SK-N-SH treated with all-trans-retinoic acid at 6 μM for 48 hours (cell line): Measurements from ENCODE around the gene POLE.

Source experiments
- ATAC-seq: fragments of 200-7000 bp; cut with Tn5 transposase; 3 replicates; pipeline ENCODE4 v1.9.1; 2020; ENCODE audit warnings: mild to moderate bottlenecking, moderate library complexity
- ARNTL ChIP-seq: fragments of 450-650 bp; formaldehyde crosslinking; IDR thresholded peaks from 2 replicates; pipeline ENCODE4 v1.5.0; 2020; ENCODE audit warnings: low read depth, mild to moderate bottlenecking, moderate library complexity, borderline replicate concordance
- BACH2 ChIP-seq: fragments of 250-450 bp; sonication (Bioruptor Pico); IDR thresholded peaks from 2 replicates; pipeline ENCODE4 v1.9.0; 2021; ENCODE audit warnings: mild to moderate bottlenecking, borderline replicate concordance
- CREB5 ChIP-seq: fragments of 250-450 bp; sonication (Bioruptor Pico); IDR thresholded peaks from 2 replicates; pipeline ENCODE4 v1.5.1; 2020; ENCODE audit warnings: low read depth, mild to moderate bottlenecking, moderate library complexity
- CSDC2 ChIP-seq: fragments of 250-450 bp; sonication (Bioruptor Pico); IDR thresholded peaks from 2 replicates; pipeline ENCODE4 v1.5.0; 2020; ENCODE audit warnings: mild to moderate bottlenecking, moderate library complexity
- ESRRG ChIP-seq: fragments of 250-450 bp; sonication (Bioruptor Pico); IDR thresholded peaks from 2 replicates; pipeline ENCODE4 v1.6.1; 2021; ENCODE audit warnings: mild to moderate bottlenecking
- GLIS3 ChIP-seq: fragments of 250-450 bp; sonication (Bioruptor Pico); IDR thresholded peaks from 2 replicates; pipeline ENCODE4 v1.5.0; 2020; ENCODE audit warnings: mild to moderate bottlenecking, moderate library complexity
- ISL1 ChIP-seq: fragments of 250-450 bp; sonication (Bioruptor Pico); IDR thresholded peaks from 2 replicates; pipeline ENCODE4 v2.1.2; 2022; ENCODE audit warnings: mild to moderate bottlenecking, moderate library complexity
- OSR1 ChIP-seq: fragments of 250-450 bp; sonication (Bioruptor Pico); IDR thresholded peaks from 2 replicates; pipeline ENCODE4 v1.8.0; 2022; ENCODE audit warnings: moderate library complexity, mild to moderate bottlenecking, inconsistent platforms
- POU6F1 ChIP-seq: fragments of 250-450 bp; sonication (Bioruptor Pico); IDR thresholded peaks from 2 replicates; pipeline ENCODE4 v1.8.0; 2021; ENCODE audit warnings: low read depth, mild to moderate bottlenecking, moderate library complexity, borderline replicate concordance
- PPARA ChIP-seq: fragments of 250-450 bp; sonication (Bioruptor Pico); IDR thresholded peaks from 2 replicates; pipeline ENCODE4 v1.5.0; 2020; ENCODE audit warnings: mild to moderate bottlenecking, borderline replicate concordance
- RARB ChIP-seq: fragments of 250-450 bp; sonication (Bioruptor Pico); IDR thresholded peaks from 2 replicates; pipeline ENCODE4 v1.8.0; 2021; ENCODE audit warnings: mild to moderate bottlenecking, moderate library complexity
- SNAI2 ChIP-seq: fragments of 250-450 bp; sonication (Bioruptor Pico); IDR thresholded peaks from 2 replicates; pipeline ENCODE4 v1.5.0; 2020; ENCODE audit warnings: mild to moderate bottlenecking, moderate library complexity
- TCF4 ChIP-seq: fragments of 250-450 bp; sonication (Bioruptor Pico); IDR thresholded peaks from 2 replicates; pipeline ENCODE4 v1.8.0; 2021; ENCODE audit warnings: mild to moderate bottlenecking, moderate library complexity, borderline replicate concordance
- TOX ChIP-seq: fragments of 250-450 bp; sonication (Bioruptor Pico); IDR thresholded peaks from 2 replicates; pipeline ENCODE4 v1.8.0; 2021; ENCODE audit warnings: mild to moderate bottlenecking, moderate library complexity, borderline replicate concordance
- TSHZ2 ChIP-seq: fragments of 250-450 bp; sonication (Bioruptor Pico); IDR thresholded peaks from 2 replicates; pipeline ENCODE4 v1.5.0; 2020; ENCODE audit warnings: mild to moderate bottlenecking, moderate library complexity
- ZC3H10 ChIP-seq: fragments of 250-450 bp; sonication (Bioruptor Pico); IDR thresholded peaks from 2 replicates; pipeline ENCODE4 v1.5.1; 2021; ENCODE audit warnings: mild to moderate bottlenecking, moderate library complexity
- ZFP30 ChIP-seq: fragments of 450-650 bp; formaldehyde crosslinking; IDR thresholded peaks from 2 replicates; pipeline ENCODE4 v1.5.0; 2022; ENCODE audit warnings: mild to moderate bottlenecking, moderate library complexity
- ZNF565 ChIP-seq: fragments of 450-650 bp; formaldehyde crosslinking; conservative IDR thresholded peaks from 2 replicates; pipeline ENCODE4 v1.5.0; 2020; ENCODE audit warnings: low read depth, mild to moderate bottlenecking, moderate library complexity
- ZNF70 ChIP-seq: fragments of 450-650 bp; formaldehyde crosslinking; IDR thresholded peaks from 2 replicates; pipeline ENCODE4 v1.5.0; 2020; ENCODE audit warnings: mild to moderate bottlenecking, moderate library complexity
- TF ChIP-seq, protein P1 (sequence below): fragments of 250-450 bp; sonication (Bioruptor Pico); IDR thresholded peaks from 2 replicates; pipeline ENCODE4 v1.5.1; 2021; ENCODE audit warnings: mild to moderate bottlenecking, moderate library complexity
- TF ChIP-seq, protein P2 (sequence below): fragments of 250-450 bp; sonication (Bioruptor Pico); IDR thresholded peaks from 2 replicates; pipeline ENCODE4 v1.8.0; 2020; ENCODE audit warnings: mild to moderate bottlenecking, moderate library complexity, borderline replicate concordance

The POLE gene

GRCh38 chr12:132639956-132640520 is 47.1 kb downstream of the POLE start (continued):
- TF ChIP-seq GLIS3 (CRISPR knock-in tag): no peak

GRCh38 chr12:132638541-132639408 is 48.4 kb downstream of the POLE start:
- TF ChIP-seq BACH2 (no peak), ISL1 (CRISPR knock-in tag) (no peak), RARB (CRISPR knock-in tag) (no peak), TOX (CRISPR knock-in tag) (no peak), GLIS3 (CRISPR knock-in tag) (no peak), POU6F1 (CRISPR knock-in tag) (no peak), ZFP30 (CRISPR knock-in tag) (no peak), ZNF70 (no peak), ZNF565 (CRISPR knock-in tag) (no peak), OSR1 (CRISPR knock-in tag) (no peak), ARNTL (CRISPR knock-in tag) (no peak), CREB5 (CRISPR knock-in tag) (no peak), ESRRG (CRISPR knock-in tag) (no peak), TCF4 (no peak), PPARA (CRISPR knock-in tag) (no peak), TSHZ2 (CRISPR knock-in tag) (no peak), ZC3H10 (no peak), CSDC2 (CRISPR knock-in tag) (no peak)
- peak; percentile 86 for ATAC-seq

GRCh38 chr12:132637811-132638210 is 49.3 kb downstream of the POLE start:
- ATAC-seq: no peak
- TF ChIP-seq ZC3H10 (no peak), SNAI2 (CRISPR knock-in tag) (no peak), RARB (CRISPR knock-in tag) (no peak), ISL1 (CRISPR knock-in tag) (no peak), TOX (CRISPR knock-in tag) (no peak)
- TF ChIP-seq, protein P1, sequence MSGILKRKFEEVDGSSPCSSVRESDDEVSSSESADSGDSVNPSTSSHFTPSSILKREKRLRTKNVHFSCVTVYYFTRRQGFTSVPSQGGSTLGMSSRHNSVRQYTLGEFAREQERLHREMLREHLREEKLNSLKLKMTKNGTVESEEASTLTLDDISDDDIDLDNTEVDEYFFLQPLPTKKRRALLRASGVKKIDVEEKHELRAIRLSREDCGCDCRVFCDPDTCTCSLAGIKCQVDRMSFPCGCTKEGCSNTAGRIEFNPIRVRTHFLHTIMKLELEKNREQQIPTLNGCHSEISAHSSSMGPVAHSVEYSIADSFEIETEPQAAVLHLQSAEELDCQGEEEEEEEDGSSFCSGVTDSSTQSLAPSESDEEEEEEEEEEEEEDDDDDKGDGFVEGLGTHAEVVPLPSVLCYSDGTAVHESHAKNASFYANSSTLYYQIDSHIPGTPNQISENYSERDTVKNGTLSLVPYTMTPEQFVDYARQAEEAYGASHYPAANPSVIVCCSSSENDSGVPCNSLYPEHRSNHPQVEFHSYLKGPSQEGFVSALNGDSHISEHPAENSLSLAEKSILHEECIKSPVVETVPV (CRISPR knock-in tag): no peak
- TF ChIP-seq, protein P2, sequence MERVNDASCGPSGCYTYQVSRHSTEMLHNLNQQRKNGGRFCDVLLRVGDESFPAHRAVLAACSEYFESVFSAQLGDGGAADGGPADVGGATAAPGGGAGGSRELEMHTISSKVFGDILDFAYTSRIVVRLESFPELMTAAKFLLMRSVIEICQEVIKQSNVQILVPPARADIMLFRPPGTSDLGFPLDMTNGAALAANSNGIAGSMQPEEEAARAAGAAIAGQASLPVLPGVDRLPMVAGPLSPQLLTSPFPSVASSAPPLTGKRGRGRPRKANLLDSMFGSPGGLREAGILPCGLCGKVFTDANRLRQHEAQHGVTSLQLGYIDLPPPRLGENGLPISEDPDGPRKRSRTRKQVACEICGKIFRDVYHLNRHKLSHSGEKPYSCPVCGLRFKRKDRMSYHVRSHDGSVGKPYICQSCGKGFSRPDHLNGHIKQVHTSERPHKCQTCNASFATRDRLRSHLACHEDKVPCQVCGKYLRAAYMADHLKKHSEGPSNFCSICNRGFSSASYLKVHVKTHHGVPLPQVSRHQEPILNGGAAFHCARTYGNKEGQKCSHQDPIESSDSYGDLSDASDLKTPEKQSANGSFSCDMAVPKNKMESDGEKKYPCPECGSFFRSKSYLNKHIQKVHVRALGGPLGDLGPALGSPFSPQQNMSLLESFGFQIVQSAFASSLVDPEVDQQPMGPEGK (CRISPR knock-in tag): no peak
